CD4-positive, alpha-beta T cell treated with Interleukin-21 for 1 hour (primary cell): Measurements from ENCODE around the gene TENM4.
A peak's percentile ranks its signal among the peaks of the same experiment; 100 is the strongest.

Experiments used
- DNase-seq: peaks from one replicate; pipeline ENCODE4 v3.0.0-alpha.2; 2020

The TENM4 gene

DNA sequence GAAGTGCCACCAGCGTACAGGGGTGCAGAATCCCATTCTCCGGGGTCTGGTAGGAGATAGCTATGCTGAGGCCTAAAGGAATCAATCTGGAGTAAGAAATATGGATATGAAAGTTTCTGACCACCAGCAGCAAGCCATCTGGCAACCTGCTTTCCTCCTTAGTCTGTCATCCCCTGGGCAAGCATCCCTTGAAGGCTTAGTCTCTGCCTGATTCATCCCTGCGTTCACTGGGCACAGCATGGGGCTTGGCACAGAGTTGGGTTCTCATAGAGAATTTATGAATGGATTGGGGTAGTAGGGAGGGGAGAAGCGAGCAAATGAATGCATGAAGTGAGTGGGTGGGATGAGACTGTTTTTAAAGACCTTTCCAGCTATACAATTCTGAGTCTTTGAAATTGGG is 780.4 kb downstream of the TENM4 start:
- DNase-seq, result no peak

DNA sequence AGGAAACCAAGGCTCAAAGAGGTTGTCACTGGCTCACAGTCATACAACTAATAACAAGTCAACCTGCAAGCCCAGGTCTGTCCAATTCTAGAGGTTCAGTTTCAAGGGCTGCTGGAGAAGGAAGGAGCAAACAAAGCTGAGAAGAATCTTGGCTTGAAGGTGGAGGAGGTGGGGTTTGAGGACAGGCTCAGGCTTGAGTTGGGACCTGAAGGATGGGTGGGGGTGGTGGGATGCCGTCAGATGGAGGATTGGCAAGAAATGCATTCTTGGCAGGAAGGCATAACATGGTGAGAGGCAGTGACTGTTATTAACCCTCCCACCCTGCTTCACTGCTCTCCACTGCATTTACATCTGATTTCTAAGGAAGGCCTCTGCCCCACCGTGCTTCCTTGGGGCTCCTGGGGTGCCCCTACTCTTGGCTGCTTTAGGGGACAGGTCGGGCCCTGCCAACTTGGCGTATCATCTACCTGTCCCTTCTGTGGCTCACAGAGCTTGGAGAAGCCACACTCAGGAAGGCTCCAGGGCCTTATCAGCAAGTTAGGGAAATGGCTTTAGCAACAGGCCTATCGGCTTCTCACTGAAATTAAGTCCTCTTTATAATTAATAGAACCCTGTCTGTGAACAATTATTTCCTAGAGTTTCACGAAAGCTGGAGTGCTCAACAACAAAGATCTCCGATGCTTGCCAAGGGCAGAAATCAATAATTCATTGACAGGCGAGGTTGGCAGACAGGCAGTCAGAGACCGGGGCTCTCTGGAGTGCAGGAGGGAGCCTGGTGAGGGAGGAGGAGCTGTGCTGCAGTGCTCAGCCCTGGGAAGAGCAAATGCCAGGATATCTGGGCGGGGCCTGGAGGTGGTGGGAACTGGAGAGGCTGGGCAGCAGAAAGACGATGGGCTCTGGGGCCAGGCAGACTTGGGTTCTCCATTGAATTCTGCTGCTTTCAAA is 781.2 kb downstream of the TENM4 start:
- no peak for DNase-seq

- no peak for DNase-seq
Observed at GRCh38 chr11:78657968-78658839, 782.6 kb downstream of the TENM4 start.

DNA sequence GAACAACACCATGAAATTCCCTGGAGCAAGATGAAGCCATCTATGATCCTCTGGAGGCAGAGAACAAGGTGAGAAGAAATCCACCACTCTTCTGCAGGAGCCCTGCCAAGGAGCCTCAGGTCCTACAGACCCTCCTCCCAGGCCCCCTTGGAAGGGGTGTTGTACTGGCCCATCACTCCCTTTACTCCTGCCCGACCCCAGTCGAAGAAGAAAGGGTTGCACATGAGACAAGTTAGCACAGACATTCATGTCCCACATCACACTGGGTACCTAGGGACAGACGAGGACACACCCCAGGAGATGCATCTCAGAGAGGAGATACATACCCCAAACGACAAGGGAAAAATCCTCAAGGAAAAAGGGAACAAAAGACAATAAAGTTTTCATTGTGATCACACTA is 783.4 kb downstream of the TENM4 start:
- no peak for DNase-seq

DNA sequence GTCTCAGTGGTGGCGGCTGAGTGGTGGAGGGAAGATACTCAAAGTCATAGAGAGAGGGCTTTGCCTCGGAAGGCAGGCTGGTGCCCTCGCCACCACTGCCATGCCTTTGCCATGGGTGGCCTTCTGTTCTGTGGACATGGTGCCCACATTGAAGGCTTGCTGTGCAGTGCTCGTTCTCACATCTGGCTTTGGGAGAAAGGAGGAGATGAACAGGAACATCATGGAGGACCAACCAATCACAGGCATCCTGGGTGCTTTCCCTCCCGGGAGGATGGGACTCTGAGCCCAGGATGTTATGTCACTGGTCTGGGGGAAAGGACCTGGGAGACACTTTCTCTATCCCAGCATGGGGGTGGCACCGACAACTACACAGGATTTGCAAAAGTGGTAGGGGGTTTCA is 783.8 kb downstream of the TENM4 start:
- no peak for DNase-seq

GRCh38 chr11:78656327-78656726 is 784.5 kb downstream of the TENM4 start:
- no peak for DNase-seq

- DNase-seq, result no peak
Observed at GRCh38 chr11:78655561-78655960, 785.3 kb downstream of the TENM4 start.

GRCh38 chr11:78654866-78655265 is 786.0 kb downstream of the TENM4 start:
- DNase-seq, result no peak

GRCh38 chr11:78654071-78654470 is 786.8 kb downstream of the TENM4 start:
- no peak for DNase-seq

DNA sequence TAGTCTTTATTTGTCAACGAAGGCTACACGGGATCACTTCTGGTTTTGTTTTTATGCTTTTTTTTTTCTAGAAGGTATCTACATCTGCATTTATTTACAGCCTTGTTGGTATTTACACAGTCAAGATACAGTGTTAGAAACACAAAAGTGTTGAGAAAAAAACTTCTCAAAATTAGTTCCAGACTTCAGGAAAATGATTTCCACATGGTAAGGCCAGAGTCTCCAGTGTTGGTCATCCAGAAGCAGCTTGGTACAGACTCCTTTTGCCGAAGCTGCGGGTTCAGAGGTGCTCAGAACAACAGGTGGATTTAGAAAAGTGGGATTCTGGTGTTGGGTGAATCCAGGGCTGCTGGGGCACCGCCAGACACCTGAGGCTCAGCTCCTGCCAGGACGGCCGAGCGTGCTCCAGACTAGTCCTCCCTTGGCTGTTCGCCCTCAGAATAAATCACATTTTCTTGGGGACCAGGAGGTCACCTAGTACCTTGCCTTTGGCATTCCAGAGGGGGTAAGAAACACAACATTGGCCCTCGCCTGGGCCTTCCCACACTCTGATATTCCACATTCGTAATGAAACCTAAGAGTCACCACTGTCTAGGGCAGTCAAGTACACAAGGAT is 787.4 kb downstream of the TENM4 start:
- no peak for DNase-seq

DNA sequence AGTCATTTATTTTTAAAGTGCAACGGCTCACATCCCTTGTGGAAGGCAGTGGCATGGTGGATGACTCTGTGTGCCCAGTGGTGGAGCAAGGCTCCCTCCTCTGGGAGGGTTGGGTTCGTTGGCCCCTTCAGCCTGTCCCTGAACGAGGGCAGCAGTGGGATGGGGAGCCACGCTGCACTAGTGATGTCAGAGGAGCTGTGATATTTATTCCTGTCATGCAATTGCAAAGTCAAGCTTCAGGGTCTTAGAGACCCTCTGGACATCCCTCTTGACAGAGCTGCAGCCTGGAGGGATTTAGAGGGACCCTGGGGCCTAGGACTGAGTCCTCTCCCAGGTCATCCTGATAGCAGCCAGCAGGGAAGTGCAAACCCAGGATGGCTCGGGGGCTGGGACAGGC is 788.0 kb downstream of the TENM4 start:
- DNase-seq, result no peak

- no peak for DNase-seq
Observed at GRCh38 chr11:78651923-78652842, 788.6 kb downstream of the TENM4 start.

GRCh38 chr11:78651136-78651775 is 789.6 kb downstream of the TENM4 start:
- no peak for DNase-seq

- DNase-seq, result no peak
Observed at GRCh38 chr11:78649361-78650215, 791.2 kb downstream of the TENM4 start.

DNA sequence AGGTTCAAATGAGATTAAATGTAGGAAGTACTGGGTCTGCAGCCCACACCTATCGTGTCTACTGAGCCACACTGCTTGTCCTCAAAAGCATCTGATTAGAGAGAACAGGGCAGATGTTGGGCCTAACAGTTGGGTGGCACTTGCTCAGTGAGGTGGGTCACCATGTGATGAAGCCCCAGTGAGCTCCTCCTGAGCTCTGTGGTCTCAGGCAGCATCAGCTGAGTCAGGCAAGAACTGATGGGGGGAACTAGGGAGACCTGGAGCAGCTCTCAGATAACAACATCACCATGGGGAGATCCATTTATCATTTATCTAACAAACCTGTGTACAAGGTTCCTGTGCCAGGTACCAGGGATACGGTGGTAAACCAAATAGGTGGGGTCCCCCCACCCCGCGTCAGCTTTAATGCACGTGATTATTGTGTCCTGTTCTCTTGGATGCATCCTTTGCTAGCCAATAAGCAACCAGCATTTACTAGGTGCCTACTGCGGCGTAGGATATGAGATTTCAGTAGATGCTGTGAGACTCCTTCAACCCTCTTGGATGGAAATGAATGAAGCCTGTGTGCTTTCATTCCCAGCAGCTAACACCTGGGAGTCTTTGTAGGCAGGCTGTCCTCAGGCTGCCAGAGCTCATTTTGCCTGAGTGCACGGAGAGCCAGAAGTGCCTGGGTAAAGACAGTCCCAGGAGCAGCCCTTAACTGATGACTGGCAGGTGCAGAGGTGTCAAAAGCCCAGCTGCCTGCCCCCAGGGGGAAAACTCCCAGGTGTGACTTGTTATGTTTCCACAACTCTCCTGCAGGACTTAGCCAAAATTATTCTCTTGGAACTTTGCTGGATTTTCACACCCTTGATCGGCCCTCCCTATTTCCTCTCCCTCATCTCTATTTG is 792.6 kb downstream of the TENM4 start:
- no peak for DNase-seq

GRCh38 chr11:78647266-78647915 is 793.4 kb downstream of the TENM4 start:
- DNase-seq, result no peak

DNA sequence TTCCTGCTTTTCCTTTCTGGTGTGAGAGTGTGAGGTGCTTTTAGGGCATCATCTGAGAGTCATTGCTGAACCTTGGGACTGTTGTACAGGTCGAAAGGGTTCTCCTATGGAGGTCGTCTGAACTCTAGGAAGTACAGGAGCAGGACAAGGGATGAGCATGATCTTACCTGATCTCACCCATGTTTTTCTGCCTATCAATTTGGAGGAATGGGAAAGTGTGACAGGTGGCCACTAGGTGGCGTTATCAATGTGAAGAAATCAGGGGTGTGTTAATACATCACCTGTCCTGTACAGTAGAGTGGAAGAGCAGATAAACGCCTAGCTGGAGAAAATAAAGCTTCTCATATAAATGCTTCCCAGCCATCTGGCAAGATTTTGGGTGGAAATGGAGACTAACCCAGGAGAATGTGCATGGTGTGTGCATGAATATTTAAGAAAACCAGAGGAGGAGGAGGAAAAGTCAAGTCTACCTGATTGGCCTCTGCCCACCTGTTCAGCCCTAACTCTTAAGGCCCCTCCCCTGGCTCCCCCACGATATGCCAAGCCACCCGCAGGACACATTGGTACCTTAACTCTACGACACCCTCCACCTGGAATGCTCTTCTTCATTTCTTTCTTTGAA is 794.2 kb downstream of the TENM4 start:
- peak; percentile 52 for DNase-seq
